ENCODE results near the gene PDE8B.

DNA sequence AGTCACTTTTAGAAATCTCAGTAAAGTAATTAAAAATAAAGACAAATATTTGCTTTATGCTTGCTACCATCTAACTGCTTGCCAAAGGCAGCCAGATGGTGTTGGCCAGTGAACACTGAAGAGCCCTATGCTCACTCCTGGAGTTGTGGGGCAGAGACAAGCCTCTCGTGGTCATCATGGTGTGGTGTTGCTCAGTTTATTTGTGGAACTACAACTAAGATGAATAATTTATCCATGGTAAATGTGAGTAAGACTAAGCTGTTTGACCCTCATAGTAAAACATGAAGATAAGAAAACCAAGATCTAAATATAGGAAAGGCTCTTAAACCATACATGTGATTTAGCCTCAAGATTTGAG lies 100.7 kb downstream of the PDE8B start:
- no peak for TF ChIP-seq CTCF (IDR thresholded peaks at IDR 0.05; ENCODE audit: borderline replicate concordance, extremely low read depth, low read length, poor library complexity, severe bottlenecking)
- no peak for TF ChIP-seq EZH2 (IDR thresholded peaks at IDR 0.05; ENCODE audit: borderline replicate concordance, low read depth, low read length, severe bottlenecking)
